SK-N-SH treated with all-trans-retinoic acid at 6 μM for 48 hours (cell line): ENCODE results near the gene CTXN3.
"Not testable (repeated sequence)": the region's sequence is repeated elsewhere in the genome, so short reads cannot be mapped to it uniquely, and the experiment has no call there.

Source experiments
- OSR1 ChIP-seq: fragments of 250-450 bp; sonication (Bioruptor Pico); IDR thresholded peaks from 2 replicates; pipeline ENCODE4 v1.8.0; 2022; ENCODE audit warnings: moderate library complexity, mild to moderate bottlenecking, inconsistent platforms
- ZNF8 ChIP-seq: fragments of 450-650 bp; formaldehyde crosslinking; IDR thresholded peaks from 2 replicates; pipeline ENCODE4 v1.5.0; 2020; ENCODE audit warnings: mild to moderate bottlenecking, moderate library complexity

DNA sequence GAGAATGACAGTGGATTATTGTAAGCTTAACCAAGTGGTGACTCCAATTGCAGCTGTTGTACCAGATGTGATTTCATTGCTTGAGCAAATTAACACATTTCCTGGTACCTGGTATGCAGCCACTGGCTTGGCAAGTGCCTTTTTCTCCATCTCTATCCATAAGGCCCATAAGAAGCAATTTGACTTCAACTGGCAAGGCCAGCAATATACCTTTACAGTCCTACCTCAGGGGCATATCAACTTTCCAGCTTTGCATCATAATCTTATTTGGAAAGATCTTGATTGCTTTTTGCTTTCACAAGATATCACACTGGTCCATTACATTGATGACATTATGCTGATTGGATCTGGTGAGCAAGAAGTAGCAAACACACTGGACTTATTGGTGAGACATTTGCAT, 28.1 kb downstream of the CTXN3 start:
- TF ChIP-seq ZNF8, OSR1: not testable (repeated sequence)
